ENCODE results near the gene IGF2BP2.

IGF2BP2 gene

DNA sequence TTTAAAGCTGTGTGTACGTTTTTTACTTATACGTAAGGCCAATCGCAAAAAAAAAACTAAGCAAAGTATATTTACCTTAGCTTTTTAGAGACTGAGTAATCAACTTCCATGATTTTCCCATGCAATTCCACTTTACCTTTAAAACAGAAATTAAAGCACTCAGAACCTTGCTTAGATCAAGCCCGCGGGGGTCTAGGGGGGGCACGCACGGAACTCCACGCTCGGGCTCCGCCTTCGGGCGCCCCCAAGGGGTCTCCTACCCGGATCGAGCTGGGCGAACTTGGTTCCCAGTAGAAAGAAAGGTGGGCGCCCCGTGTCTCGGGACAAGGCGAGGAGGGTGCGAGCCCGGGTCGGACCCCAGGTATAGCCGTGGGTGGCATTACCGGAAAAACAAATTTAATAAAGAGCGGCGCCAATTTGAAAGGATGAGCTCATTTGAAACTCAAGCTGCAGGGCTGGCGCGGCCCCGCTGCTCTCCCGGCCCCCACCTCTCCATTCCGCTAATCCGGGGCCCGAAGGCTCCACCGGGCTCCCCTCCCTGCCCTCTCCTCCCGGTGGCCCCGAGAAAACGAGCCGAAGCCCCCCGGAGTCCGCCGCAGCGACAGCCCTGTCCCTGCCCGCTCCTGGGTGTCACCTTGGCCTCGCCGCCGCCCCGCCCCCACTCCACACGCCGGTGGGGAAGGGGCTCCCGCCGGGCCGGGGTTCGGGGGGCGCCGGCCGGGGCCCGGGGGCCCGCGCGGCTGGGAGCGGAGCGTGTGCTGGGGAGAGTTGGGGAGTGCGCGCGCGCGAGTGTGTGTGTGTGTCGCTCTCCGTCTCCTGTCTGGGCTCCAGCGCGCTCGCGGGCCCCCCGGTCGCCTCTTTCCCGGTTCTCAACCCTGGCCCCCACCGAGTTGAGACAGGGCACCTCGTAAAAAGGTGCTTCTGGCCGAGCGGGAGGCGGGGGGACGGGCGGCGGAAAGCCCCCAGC lies 1.5 kb downstream of the IGF2BP2 start:
- peak overlapping the region; percentile 100 for H3K14ac ChIP-seq (ENCODE audit: low read length)
- peak overlapping the region; percentile 100 for H3K18ac ChIP-seq (ENCODE audit: low read length)
- no CpG with 5 or more reads among the region's 84 CpGs for WGBS (ENCODE audit: extremely low coverage, insufficient coverage, insufficient read length)

GRCh38 chr3:185822221-185823000 lies 2.4 kb downstream of the IGF2BP2 start:
- no peak overlapping the region for H4K8ac ChIP-seq (ENCODE audit: low read depth, low read length)
- H3K4me2 ChIP-seq (ENCODE audit: low read length) = peak overlapping the region; percentile 88
- no peak overlapping the region for H2AFZ ChIP-seq (ENCODE audit: insufficient read depth, low read length, poor library complexity)
- H3K9ac ChIP-seq (ENCODE audit: low read length) = no peak overlapping the region
- peaks cover 30% of the 10 kb centered on the region for H3K79me1 ChIP-seq (ENCODE audit: low read length)
- H3K27me3 ChIP-seq (ENCODE audit: insufficient read depth, low read length) = no peaks in the 10 kb centered on the region
- peak in 1 of 2 donors; percentile 68 for DNase-seq
- no peaks in the 10 kb centered on the region for H3K9me3 ChIP-seq (ENCODE audit: insufficient read depth, low read depth, low read length)
- no peak overlapping the region for H3K18ac ChIP-seq (ENCODE audit: low read length)
- WGBS (ENCODE audit: extremely low coverage, insufficient coverage, insufficient read length) = no CpG with 5 or more reads among the region's 9 CpGs
- no peak overlapping the region for H2BK120ac ChIP-seq (ENCODE audit: insufficient read depth, low read length, poor library complexity)
- H2AK5ac ChIP-seq (ENCODE audit: low read length) = no peak overlapping the region
- H3K4me1 ChIP-seq (ENCODE audit: control insufficient read depth in 1 of 2, insufficient read depth in 2 of 2, low read length in 2 of 2) = peaks cover 4 to 6% of the 10 kb centered on the region in 2 experiments
- H3K14ac ChIP-seq (ENCODE audit: low read length) = no peak overlapping the region
- peaks cover 29% of the 10 kb centered on the region for H3K79me2 ChIP-seq (ENCODE audit: control insufficient read depth, insufficient read depth, low read length, poor library complexity)
- H3K36me3 ChIP-seq (ENCODE audit: control insufficient read depth in 1 of 2, insufficient read depth in 2 of 2, low read length in 2 of 2) = peaks cover 0 to 1% of the 10 kb centered on the region in 2 experiments
- no peak overlapping the region for H4K12ac ChIP-seq (ENCODE audit: low read depth, low read length)
- H2BK12ac ChIP-seq (ENCODE audit: low read length) = no peak overlapping the region
- H3K4me3 ChIP-seq (ENCODE audit: low read depth, low read length) = no peak overlapping the region
- no peak overlapping the region for H3K27ac ChIP-seq (ENCODE audit: low read depth, low read length)
- no peak overlapping the region for H3K4ac ChIP-seq (ENCODE audit: low read depth, low read length)
- H3K23ac ChIP-seq (ENCODE audit: low read length) = no peak overlapping the region
- no peak overlapping the region for H4K91ac ChIP-seq (ENCODE audit: low read depth, low read length)
- H2BK5ac ChIP-seq (ENCODE audit: low read depth, low read length, poor library complexity) = no peak overlapping the region

More for the DNA sequence above, 1.5 kb downstream of the IGF2BP2 start:
- Histone ChIP-seq H3K27ac (ENCODE audit: low read depth, low read length) (peak overlapping the region; percentile 99), H3K4me2 (ENCODE audit: low read length) (peak overlapping the region; percentile 88), H3K36me3 (ENCODE audit: control insufficient read depth in 1 of 2, insufficient read depth in 2 of 2, low read length in 2 of 2) (peaks cover 0 to 1% of the 10 kb centered on the region in 2 experiments), H2AK5ac (ENCODE audit: low read length) (peak overlapping the region; percentile 100), H4K91ac (ENCODE audit: low read depth, low read length) (peak overlapping the region; percentile 100), H3K4ac (ENCODE audit: low read depth, low read length) (peak overlapping the region; percentile 100), H2AFZ (ENCODE audit: insufficient read depth, low read length, poor library complexity) (peak overlapping the region; percentile 86), H3K9ac (ENCODE audit: low read length) (peak overlapping the region; percentile 96), H3K9me3 (ENCODE audit: insufficient read depth, low read depth, low read length) (no peaks in the 10 kb centered on the region), H3K4me1 (ENCODE audit: control insufficient read depth in 1 of 2, insufficient read depth in 2 of 2, low read length in 2 of 2) (peaks cover 4 to 6% of the 10 kb centered on the region in 2 experiments), H2BK12ac (ENCODE audit: low read length) (peak overlapping the region; percentile 54), H3K4me3 (ENCODE audit: low read depth, low read length) (peak overlapping the region; percentile 96), H3K23ac (ENCODE audit: low read length) (no peak overlapping the region), H2BK5ac (ENCODE audit: low read depth, low read length, poor library complexity) (peak overlapping the region; percentile 98), H4K12ac (ENCODE audit: low read depth, low read length) (peak overlapping the region; percentile 97), H3K79me2 (ENCODE audit: control insufficient read depth, insufficient read depth, low read length, poor library complexity) (peaks cover 29% of the 10 kb centered on the region), H2BK120ac (ENCODE audit: insufficient read depth, low read length, poor library complexity) (peak overlapping the region; percentile 98), H3K27me3 (ENCODE audit: insufficient read depth, low read length) (no peaks in the 10 kb centered on the region), H4K8ac (ENCODE audit: low read depth, low read length) (peak overlapping the region; percentile 95), H3K79me1 (ENCODE audit: low read length) (peaks cover 30% of the 10 kb centered on the region)
- peak in 1 of 2 donors; percentile 42 for DNase-seq

DNA sequence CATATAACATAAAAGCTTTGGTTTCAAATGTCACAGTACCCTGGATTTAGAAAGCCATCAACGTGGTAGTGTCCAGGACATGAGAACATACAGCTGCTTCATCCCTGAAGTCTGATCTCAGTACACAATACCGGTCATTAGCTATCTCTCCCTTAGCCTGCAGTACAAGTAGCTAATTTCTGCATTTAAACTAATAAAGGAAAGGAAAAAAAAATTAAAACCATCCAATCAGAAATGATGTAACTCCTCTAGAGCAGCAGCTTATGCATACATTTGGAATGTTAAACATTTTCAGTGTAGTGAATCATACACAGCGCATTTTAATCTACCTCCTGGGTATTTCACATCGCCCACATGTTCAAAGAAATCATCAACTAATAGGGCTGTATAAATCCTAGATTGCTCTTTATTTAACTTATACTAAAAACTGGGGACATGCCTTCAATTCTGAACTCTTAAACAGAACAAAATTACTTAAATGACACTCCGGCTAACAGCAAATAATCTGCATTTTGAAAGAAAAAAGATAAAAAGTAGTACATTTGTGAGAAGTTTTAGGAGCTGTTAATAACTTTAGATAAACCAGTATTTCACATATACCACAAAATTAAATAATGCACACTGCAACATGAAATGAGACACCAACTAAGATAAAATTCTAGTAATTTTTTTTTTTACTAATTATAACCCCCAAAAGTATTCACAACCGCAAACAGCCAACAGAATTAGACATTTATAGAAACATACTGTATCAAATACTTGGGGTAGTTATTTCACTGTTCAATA lies 3.7 kb downstream of the IGF2BP2 start:
- no CpG with 5 or more reads among the region's 6 CpGs for WGBS (ENCODE audit: extremely low coverage, insufficient coverage, insufficient read length)
- H3K18ac ChIP-seq (ENCODE audit: low read length) = no peak overlapping the region
- no peak overlapping the region for H2BK12ac ChIP-seq (ENCODE audit: low read length)
- H3K79me1 ChIP-seq (ENCODE audit: low read length) = peaks cover 28% of the 10 kb centered on the region
- peak overlapping the region; percentile 24 for H3K4ac ChIP-seq (ENCODE audit: low read depth, low read length)
- H3K9me3 ChIP-seq (ENCODE audit: insufficient read depth, low read depth, low read length) = no peaks in the 10 kb centered on the region
- H4K12ac ChIP-seq (ENCODE audit: low read depth, low read length) = no peak overlapping the region
- H4K8ac ChIP-seq (ENCODE audit: low read depth, low read length) = no peak overlapping the region
- H3K4me2 ChIP-seq (ENCODE audit: low read length) = peak overlapping the region; percentile 53
- no peak overlapping the region for H3K14ac ChIP-seq (ENCODE audit: low read length)
- H3K36me3 ChIP-seq (ENCODE audit: control insufficient read depth in 1 of 2, insufficient read depth in 2 of 2, low read length in 2 of 2) = peaks cover 0 to 1% of the 10 kb centered on the region in 2 experiments
- H3K23ac ChIP-seq (ENCODE audit: low read length) = no peak overlapping the region
- no peak overlapping the region for H2AFZ ChIP-seq (ENCODE audit: insufficient read depth, low read length, poor library complexity)
- H3K9ac ChIP-seq (ENCODE audit: low read length) = no peak overlapping the region
- peaks cover under 1 to 2% of the 10 kb centered on the region in 2 experiments for H3K4me1 ChIP-seq (ENCODE audit: control insufficient read depth in 1 of 2, insufficient read depth in 2 of 2, low read length in 2 of 2)
- H4K91ac ChIP-seq (ENCODE audit: low read depth, low read length) = no peak overlapping the region
- no peak overlapping the region for H3K4me3 ChIP-seq (ENCODE audit: low read depth, low read length)
- peaks cover 27% of the 10 kb centered on the region for H3K79me2 ChIP-seq (ENCODE audit: control insufficient read depth, insufficient read depth, low read length, poor library complexity)
- H3K27me3 ChIP-seq (ENCODE audit: insufficient read depth, low read length) = no peaks in the 10 kb centered on the region
- H2AK5ac ChIP-seq (ENCODE audit: low read length) = no peak overlapping the region
- H3K27ac ChIP-seq (ENCODE audit: low read depth, low read length) = no peak overlapping the region
- no peak overlapping the region for H2BK5ac ChIP-seq (ENCODE audit: low read depth, low read length, poor library complexity)
- DNase-seq = peak; percentile 34 to 82
- H2BK120ac ChIP-seq (ENCODE audit: insufficient read depth, low read length, poor library complexity) = no peak overlapping the region
